Stimulated activated CD4-positive, alpha-beta T cell treated with anti-CD3 and anti-CD28 coated beads, Interleukin-15, amount 100 ng/mL, for 48 hours (primary cell): ENCODE data around the gene NFIC.
"Not testable (repeated sequence)": the region's sequence is repeated elsewhere in the genome, so short reads cannot be mapped to it uniquely, and the experiment has no call there.

Experiments used
- DNase-seq, 2 donors: peaks; one replicate each; pipeline ENCODE4 v3.0.0-alpha.2; 2020; ENCODE audit warnings: low read depth in 2 of 2

NFIC gene

DNA sequence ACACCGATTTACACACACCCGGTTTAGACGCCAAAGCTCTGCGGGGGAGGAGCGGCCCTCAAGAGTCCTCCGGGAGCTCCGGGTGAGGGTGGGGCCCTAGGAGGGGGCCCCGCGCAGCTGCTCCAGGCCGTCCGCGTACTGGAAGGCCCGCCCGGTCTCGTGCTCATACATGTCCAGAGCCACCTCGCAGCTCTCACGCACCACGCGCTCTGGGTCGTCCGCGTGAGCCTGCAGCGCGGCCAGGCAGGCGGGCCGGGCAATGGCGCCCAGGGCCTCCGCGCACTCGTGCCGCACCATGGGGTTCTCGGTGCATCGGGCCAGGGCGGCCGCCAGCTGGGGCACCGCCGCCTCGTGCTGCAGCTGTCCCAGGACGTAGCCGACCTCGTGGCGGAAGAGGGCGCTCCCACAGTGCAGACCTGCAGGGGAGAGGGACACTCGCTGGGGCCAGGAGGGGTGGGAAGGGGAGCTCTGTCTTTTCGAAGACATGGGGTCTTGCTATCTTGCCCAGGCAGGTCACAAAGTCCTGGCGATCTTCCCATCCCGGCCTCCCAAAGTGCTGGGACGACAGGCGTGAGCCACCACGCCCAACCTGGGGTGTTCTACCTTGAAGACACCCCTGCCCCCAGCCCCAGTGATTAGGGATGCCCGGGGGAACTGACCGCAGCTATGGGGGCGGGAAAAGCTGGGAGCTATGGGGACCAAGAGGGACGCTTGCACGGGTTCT lies 125.2 kb downstream of the NFIC start:
- DNase-seq: no peak

DNA sequence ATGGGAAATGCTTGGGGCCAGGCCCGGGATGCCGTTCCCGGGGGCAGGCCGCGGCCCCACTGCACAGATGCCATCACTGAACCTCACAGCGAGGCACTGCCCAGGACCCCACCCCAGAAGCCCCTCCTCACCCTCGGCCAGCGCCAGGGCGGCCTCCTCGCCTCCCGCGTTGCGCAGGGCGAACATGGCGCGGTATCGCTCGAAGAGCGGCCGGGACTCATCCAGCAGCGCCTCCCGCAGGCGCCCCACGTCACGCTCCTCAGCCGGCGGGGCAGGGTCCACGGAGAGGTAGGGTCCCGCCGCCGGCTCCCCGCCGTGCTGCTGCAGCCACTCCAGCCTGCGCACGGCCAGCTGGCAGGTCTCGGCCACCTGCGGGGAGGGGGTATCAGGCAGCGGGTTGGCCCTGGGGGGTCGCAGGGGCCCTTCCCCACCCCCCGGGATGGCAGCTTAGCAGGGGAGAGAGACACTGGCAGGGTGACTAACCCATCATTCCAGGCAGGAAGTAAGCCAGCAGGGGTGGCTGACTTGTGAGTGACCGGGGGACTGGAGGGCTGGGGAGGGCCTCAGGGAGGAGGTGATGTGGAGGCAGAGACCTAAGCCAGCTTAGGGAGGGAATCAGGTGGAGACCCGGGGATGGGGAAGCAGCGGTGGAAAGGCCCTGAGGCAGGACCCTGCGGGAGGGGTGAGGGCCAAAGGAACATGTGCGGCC lies 125.9 kb downstream of the NFIC start:
- no peak for DNase-seq

DNA sequence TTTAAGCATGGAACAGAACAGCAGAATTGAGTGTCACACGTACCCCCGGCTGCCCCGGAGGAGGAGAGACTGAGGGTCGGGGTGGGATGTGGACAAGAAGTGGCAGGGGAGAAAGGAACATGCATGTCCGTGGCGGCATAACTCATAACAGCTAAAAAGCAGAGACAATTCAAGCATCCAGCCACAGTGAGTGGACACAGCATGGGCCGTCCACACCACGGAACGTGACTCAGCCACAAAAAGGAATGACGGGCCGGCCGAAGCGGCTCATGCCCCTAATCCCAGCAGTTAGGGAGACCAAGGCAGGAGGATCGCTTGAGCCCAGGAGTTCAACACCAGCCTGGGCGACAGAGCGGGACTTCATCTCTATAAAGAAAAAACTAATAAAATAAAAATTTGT lies 126.5 kb downstream of the NFIC start:
- no peak for DNase-seq

DNA sequence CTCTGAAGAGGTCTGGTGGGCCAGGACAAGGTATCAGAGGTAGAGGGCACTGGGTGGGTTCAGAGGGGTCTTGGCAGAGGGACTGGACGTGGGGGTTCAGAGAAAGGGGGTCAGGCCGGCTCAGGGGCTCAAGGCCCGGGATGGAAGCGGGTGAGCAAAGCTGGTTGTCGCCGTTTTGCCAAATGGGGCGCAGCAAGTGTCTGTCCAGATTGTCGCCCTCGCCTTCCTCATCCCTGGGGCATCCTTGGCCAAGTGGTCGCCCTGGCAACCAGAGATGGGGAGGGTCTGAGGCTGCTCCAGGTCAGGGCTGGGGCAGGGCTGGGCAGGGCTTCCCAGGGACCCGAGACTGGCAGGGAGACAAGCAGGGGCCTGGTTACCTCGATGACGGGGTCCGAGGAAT lies 127.3 kb downstream of the NFIC start:
- no peak for DNase-seq

DNA sequence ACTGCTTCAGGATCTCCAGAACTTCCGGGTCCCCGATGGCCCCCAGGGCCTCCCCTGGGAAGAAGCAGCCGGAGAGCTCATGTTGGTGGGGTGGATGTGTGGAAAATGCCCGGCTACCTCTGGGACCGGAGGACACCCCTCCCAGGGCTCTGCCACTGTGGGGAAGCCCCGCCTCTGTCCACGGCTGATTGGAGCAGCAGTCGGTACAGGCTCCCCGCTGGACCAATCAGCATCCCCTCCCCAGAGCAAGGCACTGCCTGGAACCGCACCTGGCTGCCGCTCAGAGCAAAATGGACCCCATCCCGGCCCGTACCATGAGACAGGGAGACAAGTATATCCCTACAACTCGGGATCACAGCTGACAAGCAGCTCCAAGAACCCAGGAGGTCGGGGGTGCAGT lies 127.7 kb downstream of the NFIC start:
- peak in 1 of 2 donors; percentile 47 for DNase-seq

DNA sequence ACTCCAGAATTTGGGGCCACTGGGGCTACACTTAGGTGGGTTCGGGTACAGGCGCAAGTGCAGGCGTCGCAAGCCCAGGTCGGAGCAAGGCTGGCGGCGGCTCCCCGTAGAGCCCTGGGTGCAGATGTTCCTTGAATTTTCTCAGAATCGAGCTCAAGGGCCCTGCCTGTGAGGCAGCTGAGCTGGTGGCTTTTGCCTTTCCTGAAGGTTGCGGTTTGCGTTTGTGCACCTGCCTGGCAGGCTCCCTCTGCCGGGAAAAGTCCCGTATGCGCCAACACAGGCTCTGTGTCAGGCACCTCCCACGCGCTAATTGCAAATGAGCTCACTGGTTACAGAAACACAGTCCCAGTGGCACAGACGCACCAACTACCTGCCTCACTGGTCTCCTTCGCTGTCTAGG lies 128.2 kb downstream of the NFIC start:
- DNase-seq: peak; percentile 44 to 70

DNA sequence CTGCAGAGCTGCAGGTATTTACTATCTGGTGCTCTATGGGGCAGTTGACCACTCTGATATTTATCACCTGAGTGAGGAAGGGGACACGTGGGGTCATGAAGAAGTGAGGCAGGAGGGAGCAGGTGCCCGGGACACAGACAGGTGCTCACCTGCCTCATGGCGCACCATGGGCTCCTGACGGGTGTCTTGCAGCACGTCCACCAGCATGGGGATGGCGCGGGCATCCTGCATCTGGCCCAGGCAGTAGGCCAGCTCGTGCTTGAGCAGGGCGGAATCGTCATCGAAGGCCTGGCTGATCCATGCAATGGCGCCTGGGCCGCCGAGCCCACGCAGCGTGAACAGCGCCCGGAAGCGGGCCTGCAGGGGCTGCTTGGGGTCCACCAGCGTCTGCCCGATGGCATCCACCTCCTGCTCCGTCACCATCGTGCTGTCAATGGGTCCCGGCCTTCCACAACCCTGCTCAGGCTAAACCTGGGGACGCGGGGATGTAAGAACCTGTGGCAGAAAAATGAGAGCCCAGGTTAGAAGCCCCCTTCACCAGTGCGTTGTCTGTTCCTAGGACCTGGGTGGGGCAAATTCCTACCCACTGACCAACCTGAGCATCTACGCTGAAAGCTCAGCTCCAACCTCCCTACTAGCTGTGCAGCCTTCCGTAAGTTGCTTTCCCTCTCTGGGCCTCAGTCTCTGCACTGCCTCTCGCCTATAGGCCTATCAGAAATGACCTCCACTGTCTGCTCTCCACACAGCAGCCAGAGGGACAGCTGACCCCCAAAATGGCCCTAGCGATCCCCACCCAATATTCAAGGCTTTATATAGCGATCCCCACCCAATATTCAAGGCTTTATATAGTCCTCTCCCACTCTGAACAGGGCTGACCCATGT lies 130.2 kb downstream of the NFIC start:
- no peak for DNase-seq

DNA sequence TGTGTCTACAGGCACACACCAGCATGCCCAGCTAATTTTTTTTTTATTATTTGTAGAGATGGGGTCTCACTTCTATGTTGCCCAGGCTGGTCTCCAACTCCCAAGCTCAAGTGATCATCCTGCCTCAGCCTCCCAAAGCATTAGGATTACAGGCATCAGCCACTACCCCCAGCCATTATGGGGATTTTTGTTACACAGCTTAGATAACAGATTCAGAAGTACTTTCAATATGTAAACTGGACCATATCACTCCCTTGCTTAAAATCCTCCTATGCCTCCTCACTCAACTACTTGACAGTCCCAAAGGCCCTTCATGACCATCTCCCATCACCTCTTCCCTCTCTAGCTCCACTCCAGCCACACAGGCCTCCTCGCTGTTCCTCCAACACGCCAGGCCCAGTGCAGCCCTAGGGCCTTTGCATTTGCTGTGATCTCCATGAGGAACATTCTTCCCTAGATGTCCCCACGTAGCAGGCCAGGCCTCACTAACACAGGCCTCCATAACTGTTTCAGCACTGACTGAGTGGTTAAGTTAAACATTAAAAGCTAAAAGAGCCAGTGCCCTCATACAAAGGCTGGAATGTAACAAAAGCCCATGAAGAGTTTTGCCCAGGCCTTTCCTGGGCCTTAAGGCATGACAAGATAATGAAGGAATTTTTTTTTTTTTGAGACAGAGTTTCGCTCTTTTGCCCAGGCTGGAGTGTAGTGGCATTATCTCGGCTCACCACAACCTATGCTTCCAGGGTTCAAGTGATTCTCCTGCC lies 131.6 kb downstream of the NFIC start:
- DNase-seq: no peak

DNA sequence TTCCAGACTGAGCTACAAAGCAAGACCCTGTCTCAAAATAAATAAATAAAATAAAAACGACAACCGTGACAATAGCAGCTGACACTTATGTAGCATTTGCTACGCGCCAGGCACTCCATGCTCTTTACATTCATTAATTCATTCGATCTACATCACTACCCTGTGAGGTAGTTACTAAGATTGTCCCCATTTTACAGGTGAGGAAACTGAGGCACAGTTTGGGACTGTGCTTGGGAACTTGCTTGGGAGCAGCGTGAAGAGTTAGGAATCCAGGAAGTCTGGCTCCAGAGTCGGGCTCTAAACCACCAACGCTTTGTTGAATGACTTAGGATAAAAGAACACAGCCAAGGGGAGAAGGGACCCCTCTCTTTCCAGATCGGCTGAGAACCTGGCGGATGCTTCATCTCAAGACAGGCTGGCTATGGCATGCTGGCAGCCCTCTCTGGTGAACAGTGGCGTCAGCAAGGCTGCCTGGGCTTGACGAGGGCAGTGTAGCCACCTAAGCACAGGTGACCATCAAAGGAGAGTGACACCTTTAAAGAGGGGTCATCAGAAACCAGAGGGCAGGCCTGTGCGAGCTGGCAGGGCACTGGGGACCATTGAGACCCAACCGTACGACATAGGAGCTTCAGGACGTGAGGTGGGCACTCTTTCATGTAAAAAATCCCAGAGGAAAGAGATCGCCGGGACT lies 133.5 kb downstream of the NFIC start:
- DNase-seq: no peak

DNA sequence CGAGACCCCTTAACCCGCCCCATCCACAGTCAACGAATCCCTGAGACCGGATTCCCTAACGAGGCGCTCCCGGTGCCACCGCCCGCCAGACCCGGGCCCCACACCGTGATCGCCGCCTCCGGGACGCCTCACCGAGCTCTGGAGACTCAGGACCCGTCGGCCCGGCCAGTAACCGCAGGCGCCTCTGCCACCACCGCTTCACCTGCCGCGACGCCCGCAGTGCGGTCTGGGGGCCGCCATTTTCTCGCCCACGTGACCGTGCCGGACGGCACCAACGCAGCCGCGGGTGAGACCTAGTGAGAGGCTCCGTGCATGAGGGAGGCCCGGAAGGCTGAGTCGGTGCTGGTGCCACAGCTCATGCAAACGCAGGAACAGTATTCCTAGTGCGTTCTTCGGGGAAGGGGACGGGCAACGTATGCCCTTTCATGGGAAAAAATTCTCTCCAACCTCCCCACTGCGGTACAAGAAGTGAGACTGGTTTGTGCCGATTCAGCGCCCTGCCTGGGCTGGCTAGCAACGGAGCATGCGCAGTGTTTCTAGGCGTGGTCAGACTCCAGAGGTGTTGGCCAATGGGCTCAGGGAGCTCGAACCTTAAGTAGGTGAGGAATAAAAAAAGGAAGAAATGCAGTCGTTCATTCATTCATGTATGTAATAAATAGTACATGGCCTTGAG lies 134.2 kb downstream of the NFIC start, which contains the start of gene DOHH:
Gene DOHH (minus strand): TSS at position 246 of the 673 bp plus-strand sequence. CDS start 3,860 bp downstream, outside the sequence.
- peak; percentile 95 to 96 for DNase-seq

DNA sequence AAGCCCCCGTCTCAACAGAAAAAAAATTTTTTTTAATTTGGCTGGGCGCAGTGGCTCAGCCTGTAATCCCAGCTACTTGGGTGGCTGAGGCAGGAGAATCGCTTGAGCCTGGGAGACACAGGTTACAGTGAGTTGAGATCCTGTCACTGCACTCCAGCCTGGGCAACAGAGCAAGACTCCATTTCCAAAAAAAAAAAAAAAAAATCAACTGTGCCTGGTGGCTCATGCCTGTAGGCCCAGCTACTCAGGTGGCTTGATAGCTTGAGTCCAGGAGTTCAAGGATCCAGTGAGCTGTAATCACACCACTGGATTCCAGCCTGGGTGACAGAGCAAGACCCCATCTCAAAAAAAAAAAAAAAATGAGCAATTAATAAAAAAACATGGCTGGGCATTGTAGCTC lies 135.4 kb downstream of the NFIC start:
- DNase-seq: no peak

DNA sequence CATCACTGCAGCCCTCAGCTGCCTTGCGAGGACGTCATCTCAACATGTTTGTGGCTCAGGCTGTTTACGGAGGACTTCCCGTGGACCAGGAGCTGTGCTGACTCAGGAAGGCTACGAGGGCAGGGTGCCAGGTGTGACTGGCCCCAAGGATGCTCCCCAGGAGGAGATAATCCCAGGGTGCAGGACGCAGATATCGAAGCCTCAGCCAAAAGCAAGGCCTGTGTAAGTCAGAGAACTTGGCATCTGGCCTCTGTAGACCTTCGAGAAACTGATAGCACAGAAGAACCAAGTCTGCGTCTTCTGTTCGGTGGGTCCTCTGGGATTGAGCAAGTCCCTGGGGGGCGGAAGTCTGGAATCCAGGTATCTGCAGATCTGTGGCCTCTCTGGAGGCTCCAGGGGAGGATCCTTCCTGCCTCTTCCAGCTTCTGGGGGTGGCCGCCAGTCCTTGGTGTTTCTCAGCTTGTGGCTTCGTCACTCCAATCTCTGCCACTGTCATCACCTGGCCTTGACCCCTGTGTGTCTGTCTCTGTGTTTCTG lies 136.7 kb downstream of the NFIC start:
- no peak for DNase-seq

DNA sequence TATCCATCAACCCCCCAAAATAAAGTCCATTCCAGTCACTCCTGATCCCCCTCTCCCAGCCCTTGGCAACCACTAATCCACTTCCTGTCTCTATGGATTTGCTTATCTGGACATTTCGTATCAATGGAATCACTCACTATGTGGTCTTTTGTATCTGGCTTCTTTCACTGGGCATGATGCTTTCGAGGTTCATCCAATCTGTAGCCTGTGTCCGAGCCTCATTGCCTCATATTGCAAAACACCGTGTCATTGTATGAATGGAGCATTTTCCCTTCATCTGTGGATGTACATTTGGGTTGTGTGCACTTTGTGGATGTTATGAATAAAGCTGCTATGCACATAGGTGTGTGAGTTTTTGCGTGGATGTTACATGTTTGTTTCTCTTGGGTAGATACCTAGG lies 138.4 kb downstream of the NFIC start:
- no peak for DNase-seq

DNA sequence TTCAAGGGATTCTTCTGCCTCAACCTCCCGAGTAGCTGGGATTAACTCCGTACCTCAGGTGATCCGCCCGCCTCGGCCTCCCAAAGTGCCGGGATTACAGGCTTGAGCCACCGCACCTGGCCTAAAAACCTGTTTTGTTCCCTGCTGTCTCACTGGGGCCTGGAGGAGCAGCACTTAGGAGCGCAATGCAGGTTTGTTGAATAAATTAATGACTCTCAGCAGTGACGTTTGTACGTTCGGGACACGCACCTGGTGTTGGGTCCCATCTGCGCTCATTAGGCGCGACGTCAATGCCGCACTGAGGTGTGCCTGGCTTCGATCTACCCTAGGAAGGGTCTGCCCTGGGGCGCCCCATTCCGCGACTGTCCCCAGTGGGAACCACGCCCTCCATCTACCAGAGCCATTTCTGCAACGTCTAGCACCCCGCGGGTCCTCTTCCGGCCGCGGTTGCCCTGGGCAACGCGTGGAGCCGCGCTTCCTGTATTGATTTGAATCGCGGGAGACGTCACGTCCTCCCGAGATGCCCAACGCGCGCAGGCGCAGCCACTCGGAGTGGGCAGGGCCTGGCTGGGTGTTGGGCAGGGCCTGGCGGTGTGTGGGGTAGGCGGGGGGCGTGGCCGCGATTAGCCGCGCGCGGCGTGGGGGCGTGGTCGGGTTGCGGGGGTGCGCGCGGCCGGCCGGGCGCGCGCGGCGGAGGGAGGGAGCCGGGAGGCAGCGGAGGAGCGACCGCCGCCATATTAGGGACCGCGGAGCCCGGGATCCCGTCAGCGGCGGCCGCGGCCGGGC lies 139.4 kb downstream of the NFIC start, which contains the start of gene FZR1:
Gene FZR1 (plus strand): TSS at position 714 of the 786 bp plus-strand sequence. CDS start 16,679 bp downstream, outside the sequence.
- peak; percentile 99 to 100 for DNase-seq

DNA sequence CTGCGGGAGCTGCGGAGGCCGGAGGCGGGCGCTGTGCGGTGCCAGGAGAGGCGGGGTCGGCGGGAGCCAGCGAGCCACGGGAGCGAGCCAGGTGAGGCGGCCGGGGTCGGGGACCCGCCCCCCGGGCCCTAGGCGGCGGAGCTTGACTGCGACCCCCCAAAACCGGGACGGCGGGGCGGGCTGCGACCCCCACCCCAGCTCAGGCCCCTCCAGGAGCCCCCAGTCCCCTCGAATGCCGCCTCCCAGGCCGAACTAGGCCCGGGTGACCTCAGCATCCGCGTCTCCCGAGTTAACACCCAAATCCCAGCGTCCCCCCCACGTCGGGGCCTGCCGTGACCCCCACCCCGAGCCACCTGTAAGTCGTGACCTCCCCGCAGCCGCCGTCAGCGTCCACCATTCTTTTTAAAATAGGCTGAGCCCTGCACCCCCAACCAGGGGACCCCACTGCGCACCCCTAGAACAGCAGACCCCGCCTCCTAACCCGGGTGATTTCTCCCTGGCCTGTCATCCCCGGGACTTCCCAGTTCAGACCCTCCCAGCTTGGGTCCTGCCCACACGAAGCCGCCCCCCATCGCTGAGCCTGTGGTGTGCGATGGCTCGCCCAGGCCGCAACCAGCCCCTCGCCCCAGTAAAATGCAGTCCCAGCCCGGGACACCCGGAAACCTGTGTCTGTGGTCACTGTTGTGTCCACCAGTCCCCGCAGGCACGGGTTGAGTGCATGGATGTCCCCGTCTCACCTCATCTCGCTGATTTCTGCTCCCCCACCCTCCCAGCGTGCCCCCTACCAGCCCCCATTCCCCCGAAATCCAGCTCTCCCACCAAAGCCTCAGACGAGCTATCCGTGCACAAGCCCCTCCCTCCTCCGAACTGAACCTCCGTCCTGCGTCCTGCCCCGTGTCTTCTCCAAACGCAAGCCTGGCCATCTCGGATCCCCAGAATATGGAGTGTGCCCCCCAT lies 140.3 kb downstream of the NFIC start:
- no peak for DNase-seq

DNA sequence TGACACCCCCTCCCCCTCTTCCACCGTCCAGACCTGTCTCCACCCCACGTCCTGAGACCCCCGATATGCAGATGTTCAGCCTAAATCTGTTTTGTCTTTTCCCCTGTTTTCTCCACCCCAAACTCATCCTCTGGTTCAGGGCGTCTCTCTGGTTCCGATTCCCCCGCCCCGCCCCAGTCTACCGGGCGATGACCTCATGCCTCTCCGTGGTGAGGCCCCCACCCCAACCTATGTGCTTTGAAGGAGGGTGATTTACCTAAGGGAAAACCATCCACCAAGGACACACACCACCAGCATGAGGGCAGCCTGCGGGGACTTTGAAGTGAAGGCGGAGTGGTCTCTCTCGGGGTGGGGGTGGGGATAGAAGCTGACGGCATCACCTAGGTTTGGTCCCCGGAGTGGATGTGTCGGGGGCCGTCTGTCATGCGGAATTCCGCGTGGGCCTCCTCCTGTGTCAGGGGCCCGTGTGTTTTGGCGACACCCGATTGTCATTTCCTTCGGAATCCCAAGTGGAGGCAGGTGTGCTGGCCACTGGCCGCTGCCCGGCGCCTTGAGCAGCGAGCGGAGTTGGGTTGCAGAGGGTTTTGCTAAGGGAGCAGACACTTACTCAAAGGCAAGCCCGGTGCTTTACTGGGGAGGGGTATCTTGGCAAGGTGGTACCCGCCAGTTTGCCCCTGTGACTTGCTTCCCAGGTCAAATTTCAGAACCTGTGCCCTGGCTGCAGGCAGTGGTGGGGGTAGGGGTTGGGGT lies 141.2 kb downstream of the NFIC start:
- DNase-seq: no peak

DNA sequence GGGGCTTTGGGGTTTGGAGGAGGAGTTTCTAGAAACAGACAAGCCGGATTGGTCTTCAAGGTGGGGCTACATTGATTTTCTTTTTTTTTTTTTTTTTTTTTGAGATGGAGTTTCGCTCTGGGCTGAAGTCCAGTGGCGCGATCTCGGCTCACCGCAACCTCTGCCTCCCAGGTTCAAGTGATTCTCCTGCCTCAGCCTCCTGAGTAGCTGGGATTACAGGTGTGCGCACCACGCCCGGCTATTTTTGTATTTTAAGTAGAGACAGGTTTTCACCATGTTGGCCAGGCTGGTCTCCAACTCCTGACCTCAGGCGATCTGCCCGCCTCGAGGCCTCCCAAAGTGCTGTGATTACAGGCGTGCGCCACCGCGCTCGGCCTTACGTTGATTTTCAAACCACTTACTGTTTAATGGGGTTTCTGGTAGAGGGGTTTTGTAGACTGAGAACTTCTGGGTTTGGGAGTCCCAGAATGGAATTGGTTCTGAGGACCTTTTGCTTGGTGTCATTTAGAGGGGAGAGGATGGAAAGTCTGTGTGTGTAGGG lies 141.8 kb downstream of the NFIC start:
- DNase-seq: not testable (repeated sequence)
